Natural killer cell (primary cell): Measurements from ENCODE around the gene TULP4. TPM values are rescaled to one million over a fixed set of nuclear protein-coding genes. Genes with fewer than 3 reads are reported as not detected.

Source experiments
- ATAC-seq, 3 donors: fragments of 150-1000 bp in 2 of 3; fragments of 200-7000 bp in 1 of 3; cut with Tn5 transposase; 1 replicate in 1 of 3; 2 replicates in 2 of 3; pipeline ENCODE4 v1.10.0; 2021; ENCODE audit warnings: mild to moderate bottlenecking in 2 of 3, moderate library complexity in 2 of 3
- DNase-seq, 2 donors: peaks; one replicate each; pipeline versions ENCODE4 v3.0.0 to v3.0.0-alpha.2; 2013 to 2021; ENCODE audit warnings: mixed read lengths in 1 of 2
- H3K27ac ChIP-seq: one replicate; pipeline ENCODE4 v1.5.1; 2013; ENCODE audit warnings: mild to moderate bottlenecking, low read length
- H3K27me3 ChIP-seq: one replicate; pipeline ENCODE4 v1.6.1; 2013; ENCODE audit warnings: low read length; ENCODE audit not compliant: control insufficient read depth, insufficient read depth
- H3K36me3 ChIP-seq: one replicate; pipeline ENCODE4 v1.6.1; 2013; ENCODE audit warnings: low read length; ENCODE audit not compliant: control insufficient read depth, insufficient read depth
- H3K4me1 ChIP-seq: one replicate; pipeline ENCODE4 v1.6.1; 2013; ENCODE audit warnings: low read length; ENCODE audit not compliant: control insufficient read depth, insufficient read depth
- H3K4me3 ChIP-seq: one replicate; pipeline ENCODE4 v1.5.1; 2013; ENCODE audit warnings: low read length
- H3K9me3 ChIP-seq: one replicate; pipeline ENCODE4 v1.6.1; 2013; ENCODE audit warnings: low read length; ENCODE audit not compliant: control insufficient read depth, insufficient read depth
- H3K27ac Mint-ChIP-seq, 2 donors: one replicate each; pipeline ENCODE4 v1.8.0; 2022; ENCODE audit warnings: mild to moderate bottlenecking in 2 of 2, mixed read lengths in 2 of 2, moderate library complexity in 1 of 2
- H3K27me3 Mint-ChIP-seq, 2 donors: one replicate each; pipeline ENCODE4 v1.8.0; 2022; ENCODE audit warnings: low read depth in 2 of 2, mixed read lengths in 2 of 2
- H3K36me3 Mint-ChIP-seq: one replicate; pipeline ENCODE4 v1.8.0; 2022; ENCODE audit warnings: mixed read lengths
- H3K4me1 Mint-ChIP-seq, 2 donors: one replicate each; pipeline ENCODE4 v1.8.0; 2022; ENCODE audit warnings: mixed read lengths in 2 of 2
- H3K4me3 Mint-ChIP-seq: one replicate; pipeline ENCODE4 v1.8.0; 2022; ENCODE audit warnings: mild to moderate bottlenecking, moderate library complexity, mixed read lengths
- H3K9me3 Mint-ChIP-seq, 2 donors: one replicate each; pipeline ENCODE4 v1.8.0; 2022; ENCODE audit warnings: mixed read lengths in 2 of 2
- WGBS: methylation state at CpG from one replicate; pipeline ENCODE4 v1.1.7; 2013; ENCODE audit warnings: missing lambda C conversion rate; ENCODE audit not compliant: insufficient coverage; 5-methylcytosine and 5-hydroxymethylcytosine counted together
- intact Hi-C: fragments of 100-400 bp; cut with micrococcal nuclease; formaldehyde crosslinking; loops from one replicate; pipeline ENCODE4 v1.14.2; 2022
- total RNA-seq, 4 donors: library from RNA; stranded (reverse); fragments of 120-200 nt in 1 of 4; gene quantifications; one replicate each; pipeline versions ENCODE4 v1.2.3 to v1.2.4, GENCODE V29; 2013 to 2022
- TF ChIP-seq, protein P1 (sequence below): fragments of 200-600 bp; IDR thresholded peaks from one replicate; pipeline ENCODE4 v1.8.0; 2022; ENCODE audit warnings: antibody characterized with exemption

TULP4 gene
- total RNA-seq, 3 donors from 2014 or later (not counting 1 experiment from before 2014, with no cell fraction given) = 75.2 to 89.5 (median 88.3) TPM

DNA sequence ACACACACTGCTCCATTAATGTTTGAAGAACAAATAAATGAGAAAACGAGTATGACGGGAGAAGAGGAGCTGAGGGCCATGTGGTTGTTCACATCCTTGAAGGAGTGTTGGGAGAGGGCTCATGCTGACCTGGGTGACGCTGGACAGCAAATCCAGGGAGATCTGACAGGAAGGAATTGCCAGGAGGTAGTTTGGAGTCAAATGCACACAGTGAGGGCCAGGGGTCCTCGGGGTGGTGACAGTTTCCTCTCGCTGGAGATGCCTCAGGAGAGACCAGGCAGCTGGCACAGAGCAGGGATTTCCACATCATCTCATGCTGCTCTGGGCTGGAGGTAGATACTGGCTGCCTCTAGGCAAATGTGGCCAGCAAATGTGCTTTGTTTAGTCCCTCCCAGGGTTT is 245.7 kb downstream of the TULP4 start:
- intact Hi-C loops = no loop called here
- Mint-ChIP-seq H3K4me3 (peak overlapping the region; percentile 21), H3K27ac (peak overlapping the region in 1 of 2 donors; percentile 48), H3K27me3 (no peaks in the 10 kb centered on the region), H3K36me3 (no peaks in the 10 kb centered on the region), H3K4me1 (peaks cover 24% of the 10 kb centered on the region in 2 donors), H3K9me3 (no peaks in the 10 kb centered on the region)
- WGBS = 95% methylated on average over 5 of the region's 5 CpGs
- TF ChIP-seq, protein P1, sequence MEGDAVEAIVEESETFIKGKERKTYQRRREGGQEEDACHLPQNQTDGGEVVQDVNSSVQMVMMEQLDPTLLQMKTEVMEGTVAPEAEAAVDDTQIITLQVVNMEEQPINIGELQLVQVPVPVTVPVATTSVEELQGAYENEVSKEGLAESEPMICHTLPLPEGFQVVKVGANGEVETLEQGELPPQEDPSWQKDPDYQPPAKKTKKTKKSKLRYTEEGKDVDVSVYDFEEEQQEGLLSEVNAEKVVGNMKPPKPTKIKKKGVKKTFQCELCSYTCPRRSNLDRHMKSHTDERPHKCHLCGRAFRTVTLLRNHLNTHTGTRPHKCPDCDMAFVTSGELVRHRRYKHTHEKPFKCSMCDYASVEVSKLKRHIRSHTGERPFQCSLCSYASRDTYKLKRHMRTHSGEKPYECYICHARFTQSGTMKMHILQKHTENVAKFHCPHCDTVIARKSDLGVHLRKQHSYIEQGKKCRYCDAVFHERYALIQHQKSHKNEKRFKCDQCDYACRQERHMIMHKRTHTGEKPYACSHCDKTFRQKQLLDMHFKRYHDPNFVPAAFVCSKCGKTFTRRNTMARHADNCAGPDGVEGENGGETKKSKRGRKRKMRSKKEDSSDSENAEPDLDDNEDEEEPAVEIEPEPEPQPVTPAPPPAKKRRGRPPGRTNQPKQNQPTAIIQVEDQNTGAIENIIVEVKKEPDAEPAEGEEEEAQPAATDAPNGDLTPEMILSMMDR = no peak
- H3K9me3 ChIP-seq = no peaks in the 10 kb centered on the region
- H3K27me3 ChIP-seq = no peaks in the 10 kb centered on the region
- DNase-seq (no peak), ATAC-seq (no peak)
- H3K27ac ChIP-seq = no peak overlapping the region
- peaks cover 30% of the 10 kb centered on the region for H3K4me1 ChIP-seq
- no peaks in the 10 kb centered on the region for H3K36me3 ChIP-seq
- H3K4me3 ChIP-seq = no peak overlapping the region

DNA sequence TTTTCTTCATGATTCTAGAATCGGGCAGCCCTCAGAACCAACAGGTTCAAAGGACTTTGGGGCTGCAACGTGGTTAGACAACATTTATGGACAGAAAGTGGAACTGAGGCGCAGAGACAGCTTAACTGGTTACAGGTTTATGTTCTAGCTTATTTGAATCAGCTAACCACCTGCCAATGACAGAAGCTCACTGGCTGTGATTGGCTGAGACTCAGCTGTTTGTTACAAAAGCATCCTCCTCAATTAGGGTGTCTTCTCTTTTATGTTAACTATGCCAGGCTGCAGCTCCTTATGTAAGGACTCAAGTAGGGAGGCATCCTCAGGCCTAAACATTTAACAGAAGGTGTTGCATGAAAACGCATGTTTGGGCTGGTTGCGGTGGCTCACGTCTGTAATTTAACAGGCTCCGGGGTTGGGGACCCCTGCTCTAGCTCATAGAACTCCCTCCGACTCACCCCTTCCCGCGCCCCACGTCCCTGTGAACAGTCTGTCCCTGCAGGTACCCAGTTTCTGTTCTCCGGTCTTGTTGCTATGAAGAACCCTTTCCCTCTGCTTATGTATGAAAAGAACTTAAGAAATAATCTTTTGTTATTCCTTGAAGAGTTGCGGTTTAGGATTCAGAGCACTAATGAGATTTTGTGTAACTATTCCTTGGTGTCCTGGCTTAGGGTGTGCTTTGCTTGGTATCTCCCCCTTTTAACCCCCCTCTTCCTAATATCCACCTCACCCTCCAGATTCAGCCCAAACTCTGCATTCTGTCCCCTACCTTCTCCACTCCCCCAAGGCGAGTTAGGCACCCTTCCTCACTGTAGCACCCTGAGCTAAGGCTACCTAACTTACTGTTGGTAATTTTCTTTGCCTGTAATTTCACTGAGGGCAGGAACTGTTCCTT is 246.4 kb downstream of the TULP4 start:
- ATAC-seq = no peak
- Mint-ChIP-seq H3K27ac (peak overlapping the region; percentile 80 to 96), H3K36me3 (no peaks in the 10 kb centered on the region), H3K9me3 (no peaks in the 10 kb centered on the region), H3K4me3 (peak overlapping the region; percentile 72), H3K4me1 (peaks cover 27 to 30% of the 10 kb centered on the region in 2 donors), H3K27me3 (no peaks in the 10 kb centered on the region)
- H3K4me1 ChIP-seq = peaks cover 37% of the 10 kb centered on the region
- intact Hi-C loops = no loop called here
- H3K27ac ChIP-seq = no peak overlapping the region
- no peak for DNase-seq
- TF ChIP-seq, protein P1 = no peak
- 96% methylated on average over 13 of the region's 14 CpGs for WGBS
- no peak overlapping the region for H3K4me3 ChIP-seq
- no peaks in the 10 kb centered on the region for H3K27me3 ChIP-seq
- H3K36me3 ChIP-seq = no peaks in the 10 kb centered on the region
- H3K9me3 ChIP-seq = no peaks in the 10 kb centered on the region

DNA sequence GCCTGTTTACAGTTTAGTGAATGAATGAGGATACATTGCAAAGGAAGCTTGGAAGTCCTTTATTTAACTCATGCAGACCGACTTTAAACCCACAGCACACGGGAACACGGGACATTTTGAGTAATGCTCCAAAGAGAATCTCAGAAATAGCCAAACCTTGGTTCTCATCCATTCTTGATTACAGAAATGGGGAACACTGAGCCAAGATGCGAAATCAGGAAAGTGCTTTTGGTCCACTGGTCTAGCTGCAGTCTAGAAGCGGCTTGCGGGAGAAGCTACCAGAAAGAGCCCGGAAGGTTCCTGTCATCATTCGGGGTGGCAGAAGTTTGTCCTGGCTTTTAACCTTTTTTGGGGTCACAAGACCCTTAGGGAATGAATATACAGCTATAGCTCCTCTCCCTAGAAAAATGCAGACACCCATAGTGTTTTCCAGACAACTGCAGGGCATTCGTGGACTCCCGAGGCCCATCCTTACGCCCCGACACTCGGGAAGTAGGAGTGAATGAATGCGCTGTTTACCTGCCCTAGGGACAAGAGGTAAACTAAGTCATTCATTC is 247.2 kb downstream of the TULP4 start:
- H3K36me3 Mint-ChIP-seq = no peaks in the 10 kb centered on the region
- TF ChIP-seq, protein P1 = no peak
- 50% methylated on average over 14 of the region's 14 CpGs for WGBS
- H3K4me1 Mint-ChIP-seq = peaks cover 34 to 38% of the 10 kb centered on the region in 2 donors
- peak overlapping the region; percentile 80 to 96 for H3K27ac Mint-ChIP-seq
- Histone ChIP-seq H3K4me1 (peaks cover 45% of the 10 kb centered on the region), H3K36me3 (no peaks in the 10 kb centered on the region), H3K27ac (peak overlapping the region; percentile 75), H3K9me3 (no peaks in the 10 kb centered on the region), H3K4me3 (peak overlapping the region; percentile 62), H3K27me3 (no peaks in the 10 kb centered on the region)
- intact Hi-C loops = no loop called here
- DNase-seq = no peak
- peak overlapping the region; percentile 72 for H3K4me3 Mint-ChIP-seq
- H3K9me3 Mint-ChIP-seq = no peaks in the 10 kb centered on the region
- H3K27me3 Mint-ChIP-seq = no peaks in the 10 kb centered on the region
- ATAC-seq = no peak
